ENCODE measurements around the gene IGF1.

DNA sequence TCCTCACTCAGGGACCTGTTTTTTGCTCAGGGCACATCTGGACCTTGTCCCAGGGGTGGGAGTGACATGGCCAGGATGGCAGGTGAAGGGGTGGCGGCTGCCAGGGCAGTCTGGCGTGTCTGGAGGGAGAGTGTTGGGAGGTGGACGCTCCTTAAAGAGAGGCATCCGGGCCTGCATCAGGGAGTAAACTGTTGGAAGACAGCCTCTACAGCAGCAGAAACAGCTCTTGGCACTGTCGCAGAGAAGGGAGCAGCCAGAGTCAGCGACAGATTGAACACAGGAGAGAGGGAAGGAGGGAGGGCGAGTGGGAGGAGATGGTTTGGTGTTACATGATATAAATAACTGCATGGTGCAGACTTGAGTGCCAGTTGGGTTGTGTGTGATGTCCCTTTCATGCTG, 52.8 kb downstream of the IGF1 start:
- TF ChIP-seq POLR2A (IDR thresholded peaks at IDR 0.05), result no peak
- TF ChIP-seq, protein P1, sequence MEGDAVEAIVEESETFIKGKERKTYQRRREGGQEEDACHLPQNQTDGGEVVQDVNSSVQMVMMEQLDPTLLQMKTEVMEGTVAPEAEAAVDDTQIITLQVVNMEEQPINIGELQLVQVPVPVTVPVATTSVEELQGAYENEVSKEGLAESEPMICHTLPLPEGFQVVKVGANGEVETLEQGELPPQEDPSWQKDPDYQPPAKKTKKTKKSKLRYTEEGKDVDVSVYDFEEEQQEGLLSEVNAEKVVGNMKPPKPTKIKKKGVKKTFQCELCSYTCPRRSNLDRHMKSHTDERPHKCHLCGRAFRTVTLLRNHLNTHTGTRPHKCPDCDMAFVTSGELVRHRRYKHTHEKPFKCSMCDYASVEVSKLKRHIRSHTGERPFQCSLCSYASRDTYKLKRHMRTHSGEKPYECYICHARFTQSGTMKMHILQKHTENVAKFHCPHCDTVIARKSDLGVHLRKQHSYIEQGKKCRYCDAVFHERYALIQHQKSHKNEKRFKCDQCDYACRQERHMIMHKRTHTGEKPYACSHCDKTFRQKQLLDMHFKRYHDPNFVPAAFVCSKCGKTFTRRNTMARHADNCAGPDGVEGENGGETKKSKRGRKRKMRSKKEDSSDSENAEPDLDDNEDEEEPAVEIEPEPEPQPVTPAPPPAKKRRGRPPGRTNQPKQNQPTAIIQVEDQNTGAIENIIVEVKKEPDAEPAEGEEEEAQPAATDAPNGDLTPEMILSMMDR (IDR thresholded peaks at IDR 0.05), result no peak
